H9 (cell line): ENCODE results near the gene NEGR1. TPM values are rescaled to one million over a fixed set of nuclear protein-coding genes. Genes with fewer than 3 reads are reported as not detected.

Experiments used
- DNase-seq: peaks from one replicate; pipeline ENCODE4 v3.0.0-alpha.2; 2017
- H2AFZ ChIP-seq: one replicate; pipeline ENCODE4 v1.6.1; 2013; ENCODE audit warnings: mild to moderate bottlenecking, low read length, control low read depth, moderate library complexity
- H2AK5ac ChIP-seq: 2 replicates; pipeline ENCODE4 v1.6.1; 2013; ENCODE audit warnings: low read length, control low read depth, mixed read lengths; ENCODE audit not compliant: insufficient read length
- H2BK120ac ChIP-seq: one replicate; pipeline ENCODE4 v1.6.1; 2013; ENCODE audit warnings: low read depth, mild to moderate bottlenecking, low read length, control low read depth, inconsistent platforms; ENCODE audit not compliant: poor library complexity, severe bottlenecking
- H2BK12ac ChIP-seq: 2 replicates; pipeline ENCODE4 v1.6.1; 2013; ENCODE audit warnings: low read length, control low read depth, mixed read lengths, low read depth; ENCODE audit not compliant: insufficient read length
- H2BK15ac ChIP-seq: 2 replicates; pipeline ENCODE4 v1.6.1; 2013; ENCODE audit warnings: low read depth, low read length, control low read depth
- H2BK20ac ChIP-seq: one replicate; pipeline ENCODE4 v1.6.1; 2013; ENCODE audit warnings: low read depth, mild to moderate bottlenecking, low read length, control low read depth, inconsistent platforms; ENCODE audit not compliant: poor library complexity, severe bottlenecking
- H2BK5ac ChIP-seq: 2 replicates; pipeline ENCODE4 v1.6.1; 2013; ENCODE audit warnings: low read length, control low read depth, mixed read lengths; ENCODE audit not compliant: insufficient read length
- H3K14ac ChIP-seq: 2 replicates; pipeline ENCODE4 v1.6.1; 2013; ENCODE audit warnings: low read length, control low read depth; ENCODE audit not compliant: insufficient read depth
- H3K18ac ChIP-seq: 2 replicates; pipeline ENCODE4 v1.6.1; 2013; ENCODE audit warnings: low read depth, mild to moderate bottlenecking, mixed read lengths, low read length, control low read depth; ENCODE audit not compliant: insufficient read length
- H3K23ac ChIP-seq: 2 replicates; pipeline ENCODE4 v1.6.1; 2013; ENCODE audit warnings: low read length, control low read depth, mixed read lengths, low read depth; ENCODE audit not compliant: insufficient read length
- H3K23me2 ChIP-seq: 2 replicates; pipeline ENCODE4 v1.6.1; 2013; ENCODE audit warnings: low read depth, mild to moderate bottlenecking, mixed read lengths, low read length, control low read depth; ENCODE audit not compliant: insufficient read length, poor library complexity, severe bottlenecking
- H3K27ac ChIP-seq: 2 replicates; pipeline ENCODE4 v1.5.1; 2013; ENCODE audit warnings: low read length, control low read depth, mixed read lengths, low read depth; ENCODE audit not compliant: insufficient read length
- H3K27me3 ChIP-seq: 2 replicates; pipeline ENCODE4 v1.6.1; 2013; ENCODE audit warnings: low read length, control low read depth, inconsistent platforms; ENCODE audit not compliant: insufficient read depth
- H3K4ac ChIP-seq: 2 replicates; pipeline ENCODE4 v1.6.1; 2013; ENCODE audit warnings: low read depth, mild to moderate bottlenecking, control low read depth, inconsistent platforms, low read length, moderate library complexity
- H3K4me1 ChIP-seq: 2 replicates; pipeline ENCODE4 v1.6.1; 2013; ENCODE audit warnings: low read length, control low read depth, inconsistent platforms; ENCODE audit not compliant: insufficient read depth
- H3K4me2 ChIP-seq: 2 replicates; pipeline ENCODE4 v1.6.1; 2013; ENCODE audit warnings: low read length, control low read depth, mixed read lengths; ENCODE audit not compliant: insufficient read length, insufficient read depth
- H3K56ac ChIP-seq: 2 replicates; pipeline ENCODE4 v1.6.1; 2013; ENCODE audit warnings: low read depth, mild to moderate bottlenecking, mixed read lengths, low read length, control low read depth; ENCODE audit not compliant: insufficient read length
- H3K79me1 ChIP-seq: 2 replicates; pipeline ENCODE4 v1.6.1; 2013; ENCODE audit warnings: low read depth, mild to moderate bottlenecking, moderate library complexity, low read length, control low read depth, inconsistent platforms; ENCODE audit not compliant: insufficient read depth, poor library complexity, severe bottlenecking
- H3K79me2 ChIP-seq: 2 replicates; pipeline ENCODE4 v1.6.1; 2013; ENCODE audit warnings: low read length, control low read depth, inconsistent platforms; ENCODE audit not compliant: insufficient read depth
- H3K9ac ChIP-seq: 2 replicates; pipeline ENCODE4 v1.6.1; 2013; ENCODE audit warnings: low read length, control low read depth, mixed read lengths; ENCODE audit not compliant: insufficient read length; ENCODE audit errors: extremely low read depth
- H3K9me3 ChIP-seq: one replicate; pipeline ENCODE4 v1.6.1; 2013; ENCODE audit warnings: low read depth, low read length, inconsistent platforms; ENCODE audit not compliant: control insufficient read depth
- H3T11ph ChIP-seq: one replicate; pipeline ENCODE4 v1.6.1; 2013; ENCODE audit warnings: mild to moderate bottlenecking, low read length, control low read depth, inconsistent platforms
- H4K20me1 ChIP-seq: one replicate; pipeline ENCODE4 v1.6.1; 2013; ENCODE audit not compliant: control insufficient read depth, insufficient read length, insufficient read depth
- H4K5ac ChIP-seq: 2 replicates; pipeline ENCODE4 v1.6.1; 2013; ENCODE audit warnings: low read depth, mild to moderate bottlenecking, mixed read lengths, low read length, control low read depth; ENCODE audit not compliant: insufficient read length
- H4K8ac ChIP-seq: replicated peaks from 2 replicates; pipeline ENCODE4 v1.6.1; 2013; ENCODE audit warnings: low read length, control low read depth, mixed read lengths, low read depth; ENCODE audit not compliant: insufficient read length
- H4K91ac ChIP-seq: 2 replicates; pipeline ENCODE4 v1.6.1; 2013; ENCODE audit warnings: low read depth, mild to moderate bottlenecking, moderate library complexity, mixed read lengths, low read length, control low read depth; ENCODE audit not compliant: insufficient read length
- H3K27ac Mint-ChIP-seq, 3 experiments: 2 replicates in 2 of 3; 3 replicates in 1 of 3; pipeline ENCODE4 v1.8.0; 2020 to 2021; ENCODE audit warnings: mixed read lengths in 3 of 3, mild to moderate bottlenecking in 1 of 3, moderate library complexity in 1 of 3
- H3K27me3 Mint-ChIP-seq: 2 replicates; pipeline ENCODE4 v1.8.0; 2021; ENCODE audit warnings: low read depth, mild to moderate bottlenecking, moderate library complexity, mixed read lengths
- H3K36me3 Mint-ChIP-seq, 3 experiments: 2 replicates in 2 of 3; 3 replicates in 1 of 3; pipeline ENCODE4 v1.8.0; 2020 to 2021; ENCODE audit warnings: low read depth in 3 of 3, mixed read lengths in 3 of 3; ENCODE audit not compliant: insufficient read depth in 1 of 3
- H3K4me1 Mint-ChIP-seq, 2 experiments: 2 replicates each; pipeline ENCODE4 v1.8.0; 2020; ENCODE audit warnings: mixed read lengths in 2 of 2
- H3K4me3 Mint-ChIP-seq, 2 experiments: 2 replicates in 1 of 2; 3 replicates in 1 of 2; pipeline ENCODE4 v1.8.0; 2020 to 2021; ENCODE audit warnings: mild to moderate bottlenecking in 2 of 2, mixed read lengths in 2 of 2, moderate library complexity in 1 of 2
- H3K9me3 Mint-ChIP-seq, 2 experiments: 2 replicates in 1 of 2; 3 replicates in 1 of 2; pipeline ENCODE4 v1.8.0; 2020; ENCODE audit warnings: mild to moderate bottlenecking in 2 of 2, mixed read lengths in 2 of 2, moderate library complexity in 1 of 2
- CTCF ChIP-seq: fragments of 200-600 bp; sonication (generic); conservative IDR thresholded peaks from 3 replicates; pipeline ENCODE4 v1.8.0; 2021; ENCODE audit warnings: antibody characterized with exemption, mild to moderate bottlenecking
- WGBS: extraction: QIAGEN DNeasy Blood & Tissue Kit; methylation state at CpG from one replicate; pipeline ENCODE4 v1.1.7; 2013; ENCODE audit warnings: missing lambda C conversion rate, low lambda C conversion rate, mixed read lengths; ENCODE audit not compliant: insufficient read length; ENCODE audit errors: extremely low coverage; 5-methylcytosine and 5-hydroxymethylcytosine counted together
- total RNA-seq: library from RNA; stranded (reverse); gene quantifications from 2 replicates; pipeline ENCODE4 v1.2.1, GENCODE V29; 2021

The NEGR1 gene
- total RNA-seq, 1 experiment from 2014 or later, result 0.13 TPM

- H3K27me3 Mint-ChIP-seq, result no peaks in the 10 kb centered on the region
- H3K27ac Mint-ChIP-seq, result no peak overlapping the region
- H4K91ac ChIP-seq, result no peak overlapping the region
- no peaks in the 10 kb centered on the region for H3K23me2 ChIP-seq
- no peak overlapping the region for H2AK5ac ChIP-seq
- H3K4ac ChIP-seq, result no peak overlapping the region
- H3K14ac ChIP-seq, result no peak overlapping the region
- no peak overlapping the region for H2BK15ac ChIP-seq
- TF ChIP-seq CTCF, result no peak
- H3K4me1 ChIP-seq, result no peaks in the 10 kb centered on the region; the same call in 1 of the 2 replicates
- no peak overlapping the region for H3K23ac ChIP-seq
- H3K9me3 ChIP-seq, result no peaks in the 10 kb centered on the region
- H4K20me1 ChIP-seq, result no peaks in the 10 kb centered on the region
- no peak overlapping the region for H3K4me3 Mint-ChIP-seq
- H3K4me2 ChIP-seq, result no peak overlapping the region
- H3K18ac ChIP-seq, result no peak overlapping the region
- H3K27me3 ChIP-seq, result no peaks in the 10 kb centered on the region
- H2BK120ac ChIP-seq, result no peak overlapping the region
- no peak overlapping the region for H2BK12ac ChIP-seq
- no peak overlapping the region for H4K5ac ChIP-seq
- H3K56ac ChIP-seq, result no peak overlapping the region
- H2BK5ac ChIP-seq, result no peak overlapping the region
- no peaks in the 10 kb centered on the region for H3K79me1 ChIP-seq
- no peak overlapping the region for H4K8ac ChIP-seq
- H3K9ac ChIP-seq, result no peak overlapping the region
- H3K36me3 Mint-ChIP-seq, result no peaks in the 10 kb centered on the region
- H3K79me2 ChIP-seq, result no peaks in the 10 kb centered on the region
- WGBS, result no CpG with 5 or more reads among the region's 2 CpGs
- H3K27ac ChIP-seq, result no peak overlapping the region
- no peaks in the 10 kb centered on the region for H3K9me3 Mint-ChIP-seq
- no peak for DNase-seq
- peaks cover 4% of the 10 kb centered on the region in 2 experiments; a peak in 3 of 4 replicates for H3K4me1 Mint-ChIP-seq
- H3T11ph ChIP-seq, result no peak overlapping the region
- no peak overlapping the region for H2AFZ ChIP-seq
- H2BK20ac ChIP-seq, result no peak overlapping the region
Observed at GRCh38 chr1:71950579-71950978, 331.8 kb downstream of the NEGR1 start.
